Stomach (tissue), 9 donors: Measurements from ENCODE around the gene SLC7A9. TPM values are rescaled to one million over a fixed set of nuclear protein-coding genes. Genes with fewer than 3 reads are reported as not detected.

Experiments used
- DNase-seq, 2 donors: peaks; one replicate each; pipeline versions ENCODE4 v3.0.0 to v3.0.0-alpha.2; 2013 to 2019
- H3K27ac ChIP-seq, 5 donors: fragments of 200-600 bp in 4 of 5; sonication (generic) in 4 of 5; one replicate each; pipeline ENCODE4 v1.5.1; 2013 to 2019; ENCODE audit warnings: mild to moderate bottlenecking in 1 of 5, moderate library complexity in 1 of 5
- H3K27me3 ChIP-seq, 3 donors: fragments of 200-600 bp; sonication (generic); one replicate each; pipeline ENCODE4 v1.5.1; 2017 to 2019; ENCODE audit warnings: mixed run types in 1 of 3
- H3K36me3 ChIP-seq, 4 donors: fragments of 200-600 bp; sonication (generic); 1 replicate in 3 of 4; 2 replicates in 1 of 4; pipeline ENCODE4 v1.5.1; 2016 to 2019
- H3K4me1 ChIP-seq, 4 donors: fragments of 200-600 bp; sonication (generic); one replicate each; pipeline ENCODE4 v1.5.1; 2016 to 2019
- H3K4me3 ChIP-seq, 4 donors: fragments of 200-600 bp; sonication (generic) in 3 of 4; one replicate each; pipeline ENCODE4 v1.5.1; 2016 to 2019; ENCODE audit warnings: mild to moderate bottlenecking in 1 of 4
- H3K9me3 ChIP-seq, 4 donors: fragments of 200-600 bp; sonication (generic); one replicate each; pipeline ENCODE4 v1.5.1; 2016 to 2019
- EP300 ChIP-seq: sonication (generic); formaldehyde crosslinking; IDR thresholded peaks from one replicate; pipeline ENCODE4 v1.6.1; 2017; ENCODE audit warnings: antibody characterized with exemption
- POLR2A ChIP-seq, 4 donors: fragments of 450-650 bp; IDR thresholded peaks; one replicate each; pipeline ENCODE4 v1.6.1; 2016; ENCODE audit warnings: antibody characterized with exemption in 4 of 4, control low read depth in 2 of 4, mild to moderate bottlenecking in 1 of 4, moderate library complexity in 1 of 4
- POLR2AphosphoS5 ChIP-seq, 3 donors: sonication (generic); formaldehyde crosslinking; IDR thresholded peaks; one replicate each; pipeline ENCODE4 v1.6.1; 2016; ENCODE audit warnings: antibody characterized with exemption in 3 of 3
- WGBS, 5 donors: extraction: QIAGEN DNeasy Blood & Tissue Kit in 3 of 5; methylation state at CpG; one replicate each; pipeline versions ENCODE4 v1.1.5 to v1.1.7; 2013 to 2018; 5-methylcytosine and 5-hydroxymethylcytosine counted together
- intact Hi-C: fragments of 100-400 bp; cut with DNase I; formaldehyde crosslinking; loops from one replicate; pipeline ENCODE4 v1.15.1; 2023; ENCODE audit warnings: low total_unique reads
- polyA plus RNA-seq, 3 donors: library from polyadenylated mRNA; stranded (reverse); fragments of 200-250 nt; gene quantifications; one replicate each; pipeline ENCODE4 v1.2.3, GENCODE V29; 2013
- total RNA-seq, 5 donors: library from RNA; depleted of rRNA; stranded (reverse); fragments of >200 nt; gene quantifications; one replicate each; pipeline versions ENCODE4 v1.1.0 to v1.2.3, GENCODE V29; 2014 to 2016
- TF ChIP-seq, protein P1 (sequence below), 7 experiments: fragments of 450-650 bp in 4 of 7; fragments of 200-600 bp in 3 of 7; sonication (generic) in 3 of 7; IDR thresholded peaks; one replicate each; pipeline ENCODE4 v1.5.1; 2016 to 2019; ENCODE audit warnings: antibody characterized with exemption in 7 of 7, control low read depth in 2 of 7, mild to moderate bottlenecking in 1 of 7
- donor health status: healthy with polysubstance abuse.
- donor health status: Bipolar disorder and iron deficiency.
- donor health status: healthy.

SLC7A9 gene
- total and polyA plus RNA-seq, 8 donors: 0.58 to 2.4 TPM; not detected in 6

DNA sequence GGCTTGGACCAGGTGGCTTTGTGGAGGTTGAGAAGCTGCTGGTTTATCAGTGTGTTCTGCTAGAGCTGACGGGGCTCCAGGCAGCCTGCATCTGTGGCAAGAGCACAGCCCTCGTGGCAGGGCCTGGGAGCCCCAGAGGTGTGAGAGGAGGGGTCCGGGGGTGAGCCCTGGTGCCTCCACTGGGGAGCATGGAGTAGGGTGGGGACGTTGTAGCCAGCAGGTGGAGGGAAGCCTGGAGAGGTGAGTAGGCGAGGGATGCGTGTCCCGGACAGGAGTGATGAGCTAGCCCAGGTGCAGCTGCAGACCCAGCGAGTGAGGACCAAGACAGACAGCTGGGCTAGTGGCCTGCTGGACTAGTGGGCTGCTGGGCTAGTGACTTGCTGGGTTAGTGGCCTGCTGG, 51.0 kb downstream of the SLC7A9 start:
- no peak for DNase-seq
- no peak overlapping the region for H3K27ac ChIP-seq
- no peaks in the 10 kb centered on the region for H3K4me1 ChIP-seq
- H3K4me3 ChIP-seq: no peak overlapping the region
- no peak for TF ChIP-seq EP300
- 84 to 92% (median 89%) methylated on average over 8 of the region's 8 CpGs for WGBS, 5 donors
- H3K27me3 ChIP-seq: peaks cover 0 to 23% (median 0%) of the 10 kb centered on the region in 3 donors
- no peaks in the 10 kb centered on the region for H3K36me3 ChIP-seq
- intact Hi-C loops: no loop called here
- no peaks in the 10 kb centered on the region for H3K9me3 ChIP-seq

DNA sequence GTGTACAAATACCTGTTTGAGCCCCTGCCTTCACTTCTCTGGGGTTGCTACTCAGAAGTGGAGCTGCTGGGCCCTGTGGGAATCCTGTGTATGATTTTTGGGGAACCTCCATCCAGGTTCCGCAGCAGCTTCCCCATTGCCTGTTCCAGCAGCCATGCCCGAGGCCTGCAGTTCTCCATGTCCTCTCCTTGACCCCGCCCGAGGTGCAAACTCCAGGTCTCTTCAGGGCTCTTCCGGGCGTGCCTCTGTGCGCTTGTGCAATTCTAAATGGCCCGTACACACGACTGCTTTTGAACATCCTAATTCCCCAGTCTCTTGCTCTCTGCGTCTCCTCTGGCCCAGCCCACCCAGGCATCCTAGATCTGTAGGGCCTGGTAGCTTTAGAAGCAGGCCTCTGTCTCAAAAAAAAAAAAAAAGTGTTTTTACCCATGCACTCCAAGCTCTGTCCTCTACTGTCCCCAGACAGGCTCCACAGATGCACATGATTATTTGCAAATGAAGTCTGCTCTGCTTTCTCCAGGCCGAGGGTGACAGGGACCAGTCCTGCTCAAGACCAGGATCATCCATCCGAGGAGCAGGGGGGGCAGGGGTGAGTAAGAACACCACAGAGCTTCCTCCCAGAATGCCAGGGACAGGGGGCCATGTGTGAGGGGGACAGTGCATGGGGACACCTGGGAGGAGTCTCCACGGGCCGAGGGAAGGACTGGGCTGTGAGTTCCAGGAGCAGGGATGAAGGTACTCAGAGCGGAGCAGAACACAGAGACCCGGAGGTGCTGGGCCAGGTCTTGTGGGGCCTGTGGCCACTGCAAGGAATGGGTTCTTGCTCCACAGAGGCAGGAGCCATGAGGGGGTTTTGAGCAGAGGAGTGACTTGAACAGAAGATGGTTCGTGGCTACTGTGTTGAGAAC, 51.7 kb downstream of the SLC7A9 start:
- WGBS, 5 donors: 73 to 88% (median 82%) methylated on average over 17 of the region's 17 CpGs
- Histone ChIP-seq H3K27ac (no peak overlapping the region), H3K9me3 (no peaks in the 10 kb centered on the region), H3K36me3 (no peaks in the 10 kb centered on the region), H3K27me3 (peaks cover 0 to 16% (median 0%) of the 10 kb centered on the region in 3 donors), H3K4me1 (no peaks in the 10 kb centered on the region), H3K4me3 (no peak overlapping the region)
- intact Hi-C loops: no loop called here
- TF ChIP-seq POLR2A (IDR thresholded peaks at IDR 0.05) (no peak), EP300 (no peak), POLR2AphosphoS5 (IDR thresholded peaks at IDR 0.05) (no peak)
- TF ChIP-seq, protein P1, sequence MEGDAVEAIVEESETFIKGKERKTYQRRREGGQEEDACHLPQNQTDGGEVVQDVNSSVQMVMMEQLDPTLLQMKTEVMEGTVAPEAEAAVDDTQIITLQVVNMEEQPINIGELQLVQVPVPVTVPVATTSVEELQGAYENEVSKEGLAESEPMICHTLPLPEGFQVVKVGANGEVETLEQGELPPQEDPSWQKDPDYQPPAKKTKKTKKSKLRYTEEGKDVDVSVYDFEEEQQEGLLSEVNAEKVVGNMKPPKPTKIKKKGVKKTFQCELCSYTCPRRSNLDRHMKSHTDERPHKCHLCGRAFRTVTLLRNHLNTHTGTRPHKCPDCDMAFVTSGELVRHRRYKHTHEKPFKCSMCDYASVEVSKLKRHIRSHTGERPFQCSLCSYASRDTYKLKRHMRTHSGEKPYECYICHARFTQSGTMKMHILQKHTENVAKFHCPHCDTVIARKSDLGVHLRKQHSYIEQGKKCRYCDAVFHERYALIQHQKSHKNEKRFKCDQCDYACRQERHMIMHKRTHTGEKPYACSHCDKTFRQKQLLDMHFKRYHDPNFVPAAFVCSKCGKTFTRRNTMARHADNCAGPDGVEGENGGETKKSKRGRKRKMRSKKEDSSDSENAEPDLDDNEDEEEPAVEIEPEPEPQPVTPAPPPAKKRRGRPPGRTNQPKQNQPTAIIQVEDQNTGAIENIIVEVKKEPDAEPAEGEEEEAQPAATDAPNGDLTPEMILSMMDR (IDR thresholded peaks at IDR 0.05): no peak
- no peak for DNase-seq

DNA sequence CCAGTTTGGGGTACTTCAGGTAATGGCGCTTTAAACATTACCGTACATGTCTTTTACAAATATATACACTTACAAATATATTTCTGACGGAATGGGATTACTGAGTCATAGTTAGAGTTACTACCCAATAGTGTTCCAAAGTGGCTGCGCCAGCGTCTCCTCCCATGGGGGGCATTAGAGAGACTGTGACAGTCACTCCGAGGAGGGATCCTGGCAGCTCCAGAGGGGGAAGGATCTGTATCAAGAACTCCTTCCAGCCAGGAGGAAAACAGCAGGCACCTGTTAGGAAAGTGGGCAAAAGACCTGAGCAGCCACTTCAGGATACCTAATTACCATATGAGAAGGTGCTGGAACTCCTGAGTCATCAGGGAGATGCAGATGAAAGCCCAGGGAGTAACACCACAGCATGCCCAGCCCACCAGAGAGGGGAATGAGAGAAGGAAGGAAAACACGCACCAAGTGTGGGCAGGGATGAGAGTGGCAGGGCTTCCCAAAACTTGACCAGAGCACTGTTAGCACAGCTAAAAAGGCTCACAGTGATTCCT, 52.9 kb downstream of the SLC7A9 start:
- Histone ChIP-seq H3K36me3 (no peaks in the 10 kb centered on the region), H3K4me3 (no peak overlapping the region), H3K4me1 (no peaks in the 10 kb centered on the region), H3K27ac (no peak overlapping the region), H3K9me3 (no peaks in the 10 kb centered on the region), H3K27me3 (peaks cover 0 to 16% (median 0%) of the 10 kb centered on the region in 3 donors)
- DNase-seq: no peak
- WGBS, 5 donors: 71 to 83% (median 77%) methylated on average over 7 of the region's 7 CpGs
- TF ChIP-seq, protein P1 (IDR thresholded peaks at IDR 0.05): no peak
- TF ChIP-seq POLR2A (IDR thresholded peaks at IDR 0.05) (no peak), EP300 (no peak), POLR2AphosphoS5 (IDR thresholded peaks at IDR 0.05) (no peak)
- intact Hi-C loops: no loop called here

DNA sequence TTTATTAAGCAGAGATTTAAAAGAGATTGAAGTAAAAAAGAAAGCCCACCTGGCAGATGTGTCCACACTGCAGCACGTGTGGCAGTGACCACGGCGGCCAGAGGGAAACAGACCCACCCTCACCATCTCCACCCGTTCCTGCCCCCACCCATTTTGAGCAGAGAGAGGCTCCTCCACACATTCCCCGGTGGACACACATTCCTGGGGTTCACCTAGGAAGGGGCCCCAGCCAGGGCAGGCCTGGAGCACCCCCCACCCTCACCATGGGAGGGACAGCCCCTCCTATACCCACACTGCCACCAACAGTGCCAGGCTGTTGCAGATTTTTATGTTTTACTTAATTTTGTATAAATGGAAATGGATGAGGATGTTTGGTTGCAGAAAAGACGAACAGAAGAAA, 54.9 kb downstream of the SLC7A9 start:
- TF ChIP-seq, protein P1 (IDR thresholded peaks at IDR 0.05): no peak
- no peak for TF ChIP-seq POLR2A (IDR thresholded peaks at IDR 0.05)
- TF ChIP-seq POLR2AphosphoS5 (IDR thresholded peaks at IDR 0.05): no peak
- no peak for TF ChIP-seq EP300
- H3K9me3 ChIP-seq: no peaks in the 10 kb centered on the region
- H3K4me1 ChIP-seq: peaks cover 0 to 3% (median 1%) of the 10 kb centered on the region in 4 donors
- H3K4me3 ChIP-seq: no peak overlapping the region
- H3K27me3 ChIP-seq: peaks cover 0 to 10% (median 0%) of the 10 kb centered on the region in 3 donors
- WGBS, 5 donors: 74 to 80% (median 76%) methylated on average over 5 to 6 of the region's 6 CpGs
- no peak for DNase-seq
- no peak overlapping the region for H3K27ac ChIP-seq
- intact Hi-C loops: no loop called here
- H3K36me3 ChIP-seq: no peaks in the 10 kb centered on the region
